GM12878 (cell line): ENCODE results near the gene URB1. TPM values are rescaled to one million over a fixed set of nuclear protein-coding genes. Genes with fewer than 3 reads are reported as not detected.

Source experiments
- ATAC-seq: fragments of 200-7000 bp; cut with Tn5 transposase; 3 replicates; pipeline ENCODE4 v1.9.1; 2020; ENCODE audit warnings: mild to moderate bottlenecking, moderate library complexity
- BruUV-seq: library from RNA; stranded (reverse); fragments of 400-500 nt; replicated peaks from 2 replicates; lab custom pipeline; 2021; lab: Mats Ljungman, UMichigan
- CTCF ChIA-PET: fragments of 300-600 bp; sonication (Branson Sonifier 250); formaldehyde crosslinking; extraction: SDS; loops from one replicate; lab custom pipeline; 2021; ENCODE audit warnings: inconsistent platforms; lab: Yijun Ruan, JAX
- POLR2A ChIA-PET: fragments of 350-600 bp; formaldehyde crosslinking; extraction: SDS; loops from one replicate; lab custom pipeline; 2021; ENCODE audit warnings: inconsistent platforms; lab: Charles Lee
- RAD21 ChIA-PET: fragments of 300-600 bp; sonication (Branson Sonifier 250); formaldehyde crosslinking; loops from one replicate; lab custom pipeline; 2023; ENCODE audit warnings: antibody characterized with exemption; ENCODE audit not compliant: unreplicated experiment; lab: Charles Lee
- SMC1A ChIA-PET: fragments of 300-600 bp; sonication (Branson Sonifier 250); formaldehyde crosslinking; loops from one replicate; lab custom pipeline; 2023; ENCODE audit not compliant: unreplicated experiment, uncharacterized antibody; lab: Charles Lee
- DNase-seq: peaks from one replicate; pipeline ENCODE4 v3.0.0-alpha.2; 2011; ENCODE audit warnings: low read depth, low spot score
- FAIRE-seq: peaks from 3 replicates; lab custom pipeline; 2011; peaks lifted over from hg19 to GRCh38; lab: Jason Lieb, UNC
- H2AFZ ChIP-seq: 2 replicates; pipeline ENCODE4 v1.6.0; 2011; ENCODE audit warnings: low read depth, low read length, control low read depth; ENCODE audit not compliant: control insufficient read depth
- H3K27ac ChIP-seq: 2 replicates; pipeline ENCODE4 v1.5.1; 2011; ENCODE audit warnings: control low read depth; ENCODE audit not compliant: control insufficient read depth, insufficient read depth
- H3K27me3 ChIP-seq, 2 experiments: replicated peaks in 1 of 2; 2 replicates each; pipeline versions ENCODE4 v1.6.0 to v1.6.1; 2011; ENCODE audit warnings: low read length in 1 of 2; ENCODE audit not compliant: control insufficient read depth in 2 of 2, insufficient read depth in 2 of 2
- H3K36me3 ChIP-seq, 2 experiments: 2 replicates each; pipeline ENCODE4 v1.5.1; 2011; ENCODE audit warnings: low read length in 1 of 2; ENCODE audit not compliant: control insufficient read depth in 2 of 2, insufficient read depth in 2 of 2
- H3K4me1 ChIP-seq: 2 replicates; pipeline ENCODE4 v1.6.1; 2011; ENCODE audit warnings: mild to moderate bottlenecking, low read length, moderate library complexity, mixed read lengths; ENCODE audit not compliant: control insufficient read depth, insufficient read depth
- H3K4me2 ChIP-seq: 2 replicates; pipeline ENCODE4 v1.6.0; 2011; ENCODE audit warnings: control low read depth; ENCODE audit not compliant: control insufficient read depth, insufficient read depth
- H3K4me3 ChIP-seq: fragments of 200-600 bp; sonication (generic); 2 replicates; pipeline ENCODE4 v1.5.1; 2016
- H3K79me2 ChIP-seq: 2 replicates; pipeline ENCODE4 v1.6.0; 2011; ENCODE audit warnings: low read length; ENCODE audit not compliant: control insufficient read depth, insufficient read depth
- H3K9ac ChIP-seq: 2 replicates; pipeline ENCODE4 v1.8.0; 2011; ENCODE audit warnings: low read length, control low read depth, mixed read lengths; ENCODE audit not compliant: control insufficient read depth, insufficient read depth
- H3K9me3 ChIP-seq: replicated peaks from 3 replicates; pipeline ENCODE4 v1.5.1; 2011; ENCODE audit warnings: mild to moderate bottlenecking, low read length; ENCODE audit not compliant: control insufficient read depth, insufficient read depth
- H4K20me1 ChIP-seq: 2 replicates; pipeline ENCODE4 v1.6.0; 2011; ENCODE audit not compliant: control insufficient read depth, insufficient read depth
- BCL11A ChIP-seq: IDR thresholded peaks from 2 replicates; pipeline ENCODE4 v1.6.1; 2011; ENCODE audit warnings: low read depth, low read length
- HDAC2 ChIP-seq: fragments of 200-600 bp; sonication (generic); IDR thresholded peaks from 2 replicates; pipeline ENCODE4 v1.6.1; 2017
- HDAC6 ChIP-seq: fragments of 200-600 bp; sonication (generic); IDR thresholded peaks from one replicate; pipeline ENCODE4 v1.8.0; 2017; ENCODE audit warnings: antibody characterized with exemption; ENCODE audit not compliant: unreplicated experiment
- KLF5 ChIP-seq: fragments of 450-650 bp; IDR thresholded peaks from 2 replicates; pipeline ENCODE4 v1.6.1; 2014; ENCODE audit warnings: mild to moderate bottlenecking; ENCODE audit not compliant: partially characterized antibody
- MYC ChIP-seq: IDR thresholded peaks from 2 replicates; pipeline ENCODE4 v1.6.1; 2011; ENCODE audit warnings: mild to moderate bottlenecking, low read length, moderate library complexity, inconsistent platforms; ENCODE audit not compliant: insufficient read depth, insufficient replicate concordance, insufficient read length, severe bottlenecking
- NFIC ChIP-seq: IDR thresholded peaks from 2 replicates; pipeline ENCODE4 v1.6.1; 2012; ENCODE audit warnings: low read depth, mild to moderate bottlenecking, inconsistent platforms, low read length, moderate library complexity
- PML ChIP-seq: IDR thresholded peaks from 2 replicates; pipeline ENCODE4 v1.6.1; 2012; ENCODE audit warnings: low read length, inconsistent platforms
- REST ChIP-seq: IDR thresholded peaks from 2 replicates; pipeline ENCODE4 v1.6.1; 2012; ENCODE audit warnings: mild to moderate bottlenecking, low read depth, low read length
- SPI1 ChIP-seq: IDR thresholded peaks from 2 replicates; pipeline ENCODE4 v1.6.1; 2011; ENCODE audit warnings: low read depth, mild to moderate bottlenecking, low read length, moderate library complexity, borderline replicate concordance; ENCODE audit not compliant: insufficient read depth
- SREBF1 ChIP-seq: IDR thresholded peaks from 2 replicates; pipeline ENCODE4 v1.6.1; 2012; ENCODE audit warnings: mild to moderate bottlenecking, low read length
- STAT3 ChIP-seq: IDR thresholded peaks from 2 replicates; pipeline ENCODE4 v1.6.1; 2011; ENCODE audit warnings: low read depth, low read length, improper control_type of control experiment
- TAF1 ChIP-seq: IDR thresholded peaks from 2 replicates; pipeline ENCODE4 v1.6.1; 2011; ENCODE audit warnings: mild to moderate bottlenecking, low read depth, low read length, borderline replicate concordance
- TCF12 ChIP-seq: IDR thresholded peaks from 2 replicates; pipeline ENCODE4 v1.6.1; 2011; ENCODE audit warnings: low read depth, mild to moderate bottlenecking, low read length
- TCF3 ChIP-seq: IDR thresholded peaks from 2 replicates; pipeline ENCODE4 v1.6.1; 2012; ENCODE audit warnings: low read depth, mild to moderate bottlenecking, low read length, borderline replicate concordance; ENCODE audit not compliant: insufficient read depth
- TCF7 ChIP-seq: IDR thresholded peaks from 2 replicates; pipeline ENCODE4 v1.6.1; 2014; ENCODE audit warnings: antibody characterized with exemption, borderline replicate concordance
- ZNF274 ChIP-seq: IDR thresholded peaks from one replicate; pipeline ENCODE4 v1.8.0; 2011; ENCODE audit not compliant: insufficient read length, insufficient read depth
- ZNF622 ChIP-seq: fragments of 450-650 bp; IDR thresholded peaks from 2 replicates; pipeline ENCODE4 v1.6.1; 2017; ENCODE audit warnings: mild to moderate bottlenecking, inconsistent platforms
- ZSCAN29 ChIP-seq: fragments of 450-650 bp; IDR thresholded peaks from 2 replicates; pipeline ENCODE4 v1.6.1; 2017; ENCODE audit warnings: mild to moderate bottlenecking, moderate library complexity
- WGBS: methylation state at CpG from one replicate; pipeline ENCODE4 v1.1.6; 2016; ENCODE audit warnings: low lambda C conversion rate; ENCODE audit not compliant: insufficient replicate concordance, insufficient coverage; ENCODE audit errors: missing lambda C conversion rate; 5-methylcytosine and 5-hydroxymethylcytosine counted together
- in situ Hi-C: fragments of 300-500 bp; cut with MboI; formaldehyde crosslinking; loops from 9 replicates; pipeline ENCODE4 v1.14.3; 2018; ENCODE audit warnings: mixed read lengths
- intact Hi-C: fragments of 100-400 bp; cut with micrococcal nuclease; formaldehyde crosslinking; loops from one replicate; pipeline ENCODE4 v1.14.2; 2022; ENCODE audit not compliant: unreplicated experiment
- polyA plus RNA-seq, 11 experiments: library from polyadenylated mRNA; depleted of rRNA in 4 of 11; unstranded in 6 of 11; stranded (reverse) in 5 of 11; fragments of >200 nt; fragmentation: Nextera tagmentation in 4 of 11; fragmentation: Illumina TruSeq in 1 of 11; extraction: Ambion mirVana in 4 of 11; extraction: Trizol in 1 of 11; gene quantifications; 1 replicate in 1 of 11; 2 replicates in 10 of 11; pipeline versions ENCODE4 v1.2.1 to v1.2.3, GENCODE V29; 2011 to 2016; ENCODE audit warnings: inconsistent platforms in 2 of 11, missing spikeins in 2 of 11, low read depth in 1 of 11
- total RNA-seq, 4 experiments: library from RNA; depleted of rRNA in 3 of 4; stranded (reverse); fragments of >200 nt in 3 of 4; fragmentation: Illumina TruSeq in 1 of 4; extraction: Trizol in 1 of 4; gene quantifications; 2 replicates each; pipeline versions ENCODE4 v1.2.1 to v1.2.3, GENCODE V29; 2013 to 2021
- TF ChIP-seq, protein P1 (sequence below): fragments of 450-650 bp; IDR thresholded peaks from 2 replicates; pipeline ENCODE4 v1.6.1; 2016; ENCODE audit warnings: mild to moderate bottlenecking
- TF ChIP-seq, protein P2 (sequence below): IDR thresholded peaks from 2 replicates; pipeline ENCODE4 v1.6.1; 2012; ENCODE audit warnings: low read length, inconsistent platforms

Gene URB1
- total and polyA plus RNA-seq, 10 of the 15 experiments (the other 5 are each of a cell fraction or from before 2014, with no cell fraction given): 0.56 to 23.2 (median 8.9) TPM

DNA sequence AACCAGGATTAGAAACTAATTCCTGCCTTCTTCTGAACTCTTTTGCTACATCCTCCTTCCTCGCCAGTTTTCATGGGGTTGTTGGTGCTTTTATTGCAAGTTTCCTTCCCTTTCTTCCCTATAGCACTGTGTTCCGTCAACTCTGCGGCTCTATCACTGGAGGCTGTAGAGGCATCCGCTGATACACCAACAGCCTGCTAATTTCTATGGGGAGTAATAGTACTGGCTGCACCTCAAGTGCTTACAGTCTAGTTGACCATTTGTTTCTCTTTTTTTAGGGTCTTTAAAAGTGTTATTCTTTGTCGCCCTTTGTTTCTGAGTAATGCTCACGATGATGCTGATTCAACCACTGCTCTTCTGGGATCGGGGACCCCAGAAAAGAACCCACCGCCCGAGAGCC is 114.7 kb downstream of the URB1 start (continued):
- no peak for TF ChIP-seq REST
- no peak for TF ChIP-seq SPI1
- no peak for TF ChIP-seq ZNF622
- TF ChIP-seq, protein P1, sequence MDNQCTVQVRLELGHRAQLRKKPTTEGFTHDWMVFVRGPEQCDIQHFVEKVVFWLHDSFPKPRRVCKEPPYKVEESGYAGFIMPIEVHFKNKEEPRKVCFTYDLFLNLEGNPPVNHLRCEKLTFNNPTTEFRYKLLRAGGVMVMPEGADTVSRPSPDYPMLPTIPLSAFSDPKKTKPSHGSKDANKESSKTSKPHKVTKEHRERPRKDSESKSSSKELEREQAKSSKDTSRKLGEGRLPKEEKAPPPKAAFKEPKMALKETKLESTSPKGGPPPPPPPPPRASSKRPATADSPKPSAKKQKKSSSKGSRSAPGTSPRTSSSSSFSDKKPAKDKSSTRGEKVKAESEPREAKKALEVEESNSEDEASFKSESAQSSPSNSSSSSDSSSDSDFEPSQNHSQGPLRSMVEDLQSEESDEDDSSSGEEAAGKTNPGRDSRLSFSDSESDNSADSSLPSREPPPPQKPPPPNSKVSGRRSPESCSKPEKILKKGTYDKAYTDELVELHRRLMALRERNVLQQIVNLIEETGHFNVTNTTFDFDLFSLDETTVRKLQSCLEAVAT: no peak
- no peak for TF ChIP-seq TCF12
- no peak for TF ChIP-seq STAT3
- no peak for TF ChIP-seq MYC
- TF ChIP-seq SREBF1: no peak

GRCh38 chr21:32276671-32277070 is 116.1 kb downstream of the URB1 start:
- SMC1A ChIA-PET: no interaction called here
- TF ChIP-seq TAF1: no peak
- no peak for TF ChIP-seq KLF5
- no peak for TF ChIP-seq TCF7
- no peak for TF ChIP-seq HDAC2
- no peak for TF ChIP-seq ZNF274
- no peak for TF ChIP-seq PML
- TF ChIP-seq, protein P2, sequence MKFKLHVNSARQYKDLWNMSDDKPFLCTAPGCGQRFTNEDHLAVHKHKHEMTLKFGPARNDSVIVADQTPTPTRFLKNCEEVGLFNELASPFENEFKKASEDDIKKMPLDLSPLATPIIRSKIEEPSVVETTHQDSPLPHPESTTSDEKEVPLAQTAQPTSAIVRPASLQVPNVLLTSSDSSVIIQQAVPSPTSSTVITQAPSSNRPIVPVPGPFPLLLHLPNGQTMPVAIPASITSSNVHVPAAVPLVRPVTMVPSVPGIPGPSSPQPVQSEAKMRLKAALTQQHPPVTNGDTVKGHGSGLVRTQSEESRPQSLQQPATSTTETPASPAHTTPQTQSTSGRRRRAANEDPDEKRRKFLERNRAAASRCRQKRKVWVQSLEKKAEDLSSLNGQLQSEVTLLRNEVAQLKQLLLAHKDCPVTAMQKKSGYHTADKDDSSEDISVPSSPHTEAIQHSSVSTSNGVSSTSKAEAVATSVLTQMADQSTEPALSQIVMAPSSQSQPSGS: no peak
- no peak for TF ChIP-seq ZSCAN29
- no peak for TF ChIP-seq TCF3
- TF ChIP-seq HDAC6: no peak
- no peak for TF ChIP-seq BCL11A
- TF ChIP-seq NFIC: no peak

More at GRCh38 chr21:32276671-32277070, 116.1 kb downstream of the URB1 start:
- Histone ChIP-seq H3K4me2 (no peak overlapping the region), H2AFZ (no peak overlapping the region), H3K79me2 (peaks cover 14% of the 10 kb centered on the region), H4K20me1 (no peaks in the 10 kb centered on the region), H3K9me3 (no peaks in the 10 kb centered on the region), H3K9ac (no peak overlapping the region), H3K4me3 (no peak overlapping the region), H3K4me1 (peaks cover 5% of the 10 kb centered on the region; the same call in 1 of the 2 replicates), H3K36me3 (peaks cover 2 to 4% of the 10 kb centered on the region in 2 experiments; a peak in 2 of 4 replicates), H3K27ac (no peak overlapping the region), H3K27me3 (no peaks in the 10 kb centered on the region)
- FAIRE-seq (no peak), DNase-seq (no peak), ATAC-seq (no peak)
- BruUV-seq: no TSS peak
- 97% methylated on average over 4 of the region's 4 CpGs for WGBS
- ChIA-PET CTCF (interaction anchor here (0.6 kb wide), 1 partner anchor 18 kb away, joined by 4 read pairs; no protein-coding TSS in a partner anchor), RAD21 (no interaction called here), POLR2A (interaction anchor here (0.6 kb wide), 1 partner anchor 1038 kb away, joined by 3 read pairs; no protein-coding TSS in a partner anchor)
- intact Hi-C loops: no loop called here
- in situ Hi-C loops: no loop called here
